Panc1 (cell line): ENCODE results near the gene KLK5. TPM values are rescaled to one million over a fixed set of nuclear protein-coding genes. Genes with fewer than 3 reads are reported as not detected.

Source experiments
- ATAC-seq: fragments of 200-7000 bp; cut with Tn5 transposase; 2 replicates; pipeline ENCODE4 v1.9.1; 2020; ENCODE audit warnings: mild to moderate bottlenecking, moderate library complexity
- BruUV-seq: library from RNA; stranded (reverse); fragments of 400-500 nt; replicated peaks from 2 replicates; lab custom pipeline; 2021; lab: Mats Ljungman, UMichigan
- CTCF ChIA-PET: fragments of 300-600 bp; sonication (Branson Sonifier 250); formaldehyde crosslinking; loops from one replicate; lab custom pipeline; 2022; ENCODE audit warnings: antibody characterized with exemption; lab: Charles Lee
- POLR2A ChIA-PET: fragments of 300-600 bp; sonication (Branson Sonifier 250); formaldehyde crosslinking; loops from one replicate; lab custom pipeline; 2022; ENCODE audit warnings: antibody characterized with exemption; lab: Charles Lee
- DNase-seq: peaks from one replicate; pipeline ENCODE4 v3.0.0-alpha.2; 2010; ENCODE audit warnings: low read depth, low spot score
- H3K27ac ChIP-seq: 2 replicates; pipeline ENCODE4 v1.5.1; 2011; ENCODE audit warnings: mild to moderate bottlenecking, low read length, inconsistent platforms
- H3K27me3 ChIP-seq: fragments of 200-500 bp; sonication (Bioruptor generic); 2 replicates; pipeline ENCODE4 v1.6.0; 2014; ENCODE audit warnings: low read length, inconsistent platforms; ENCODE audit not compliant: control insufficient read depth, insufficient read depth
- H3K36me3 ChIP-seq: fragments of 200-500 bp; sonication (Bioruptor generic); 2 replicates; pipeline ENCODE4 v1.5.1; 2014; ENCODE audit warnings: inconsistent platforms, mild to moderate bottlenecking, low read length, moderate library complexity; ENCODE audit not compliant: control insufficient read depth, insufficient read depth
- H3K4me1 ChIP-seq: 2 replicates; pipeline ENCODE4 v1.5.1; 2011; ENCODE audit warnings: inconsistent platforms, mild to moderate bottlenecking, low read length, moderate library complexity; ENCODE audit not compliant: control insufficient read depth, insufficient read depth
- H3K4me3 ChIP-seq, 2 experiments: 2 replicates each; pipeline ENCODE4 v1.5.1; 2011 to 2012; ENCODE audit warnings: low read depth in 2 of 2, low read length in 2 of 2, mild to moderate bottlenecking in 2 of 2, inconsistent platforms in 1 of 2, moderate library complexity in 1 of 2
- H3K9me3 ChIP-seq: fragments of 200-500 bp; sonication (Bioruptor generic); 2 replicates; pipeline ENCODE4 v1.5.1; 2014; ENCODE audit warnings: low read depth, mild to moderate bottlenecking, inconsistent platforms, low read length, moderate library complexity; ENCODE audit not compliant: control insufficient read depth, insufficient read depth
- POLR2AphosphoS5 ChIP-seq: IDR thresholded peaks from 2 replicates; pipeline ENCODE4 v1.6.1; 2012; ENCODE audit warnings: mild to moderate bottlenecking, low read depth, low read length, moderate library complexity
- SIN3A ChIP-seq: IDR thresholded peaks from 2 replicates; pipeline ENCODE4 v1.6.1; 2012; ENCODE audit warnings: low read depth, mild to moderate bottlenecking, low read length, moderate library complexity, borderline replicate concordance; ENCODE audit not compliant: insufficient read depth
- TCF7L2 ChIP-seq: IDR thresholded peaks from 2 replicates; pipeline ENCODE4 v1.6.1; 2011; ENCODE audit warnings: mild to moderate bottlenecking, low read depth, low read length, inconsistent platforms
- in situ Hi-C: cut with HindIII; loops from 2 replicates; pipeline ENCODE4 v1.10.0; 2016; ENCODE audit warnings: low sequenced_read_pairs, low pct_unique_long_range_greater_than_20kb
- intact Hi-C: fragments of 100-400 bp; cut with micrococcal nuclease; formaldehyde crosslinking; loops from one replicate; pipeline ENCODE4 v1.10.0; 2022; ENCODE audit not compliant: unreplicated experiment
- total RNA-seq: library from RNA; stranded (reverse); gene quantifications from one replicate; pipeline ENCODE4 v1.2.1, GENCODE V29; 2021; ENCODE audit not compliant: unreplicated experiment
- TF ChIP-seq, protein P1 (sequence below): fragments of 450-650 bp; IDR thresholded peaks from 2 replicates; pipeline ENCODE4 v1.5.1; 2017; ENCODE audit warnings: mild to moderate bottlenecking
- TF ChIP-seq, protein P2 (sequence below), 2 experiments: IDR thresholded peaks; 2 replicates each; pipeline ENCODE4 v1.6.1; 2011 to 2012; ENCODE audit warnings: low read depth in 2 of 2, control low read depth in 1 of 2, low read length in 1 of 2, mild to moderate bottlenecking in 1 of 2, moderate library complexity in 1 of 2; ENCODE audit not compliant: insufficient read depth in 1 of 2

KLK5 gene
- total RNA-seq, 1 experiment from 2014 or later: not detected

DNA sequence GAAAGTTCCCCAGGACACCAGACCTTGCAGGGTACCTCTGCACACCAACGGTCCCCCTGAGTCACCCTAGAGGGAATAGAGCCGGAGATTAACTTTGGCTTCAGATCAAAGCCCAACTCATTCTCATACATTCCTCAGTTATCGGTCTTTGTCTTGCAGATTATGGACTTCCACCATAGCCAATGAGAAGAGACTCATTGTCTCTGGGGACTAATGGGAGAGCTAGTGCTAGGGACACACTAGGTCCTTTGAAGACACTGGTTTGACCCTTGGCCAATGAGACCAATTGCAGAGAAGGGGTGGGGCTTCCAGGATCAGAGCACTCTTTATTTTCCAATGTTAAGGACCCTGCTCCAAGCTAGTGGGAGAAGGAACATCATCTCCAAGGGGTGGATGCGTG, 24.8 kb upstream of the KLK5 start:
- H3K4me1 ChIP-seq: no peaks in the 10 kb centered on the region
- H3K27ac ChIP-seq: no peak overlapping the region
- no peak for ATAC-seq
- no peak overlapping the region for H3K4me3 ChIP-seq
- H3K36me3 ChIP-seq: no peaks in the 10 kb centered on the region
- ChIA-PET CTCF (no interaction called here), POLR2A (no interaction called here)
- intact Hi-C loops: no loop called here
- TF ChIP-seq TCF7L2 (no peak), SIN3A (no peak), POLR2AphosphoS5 (no peak)
- TF ChIP-seq, protein P1, sequence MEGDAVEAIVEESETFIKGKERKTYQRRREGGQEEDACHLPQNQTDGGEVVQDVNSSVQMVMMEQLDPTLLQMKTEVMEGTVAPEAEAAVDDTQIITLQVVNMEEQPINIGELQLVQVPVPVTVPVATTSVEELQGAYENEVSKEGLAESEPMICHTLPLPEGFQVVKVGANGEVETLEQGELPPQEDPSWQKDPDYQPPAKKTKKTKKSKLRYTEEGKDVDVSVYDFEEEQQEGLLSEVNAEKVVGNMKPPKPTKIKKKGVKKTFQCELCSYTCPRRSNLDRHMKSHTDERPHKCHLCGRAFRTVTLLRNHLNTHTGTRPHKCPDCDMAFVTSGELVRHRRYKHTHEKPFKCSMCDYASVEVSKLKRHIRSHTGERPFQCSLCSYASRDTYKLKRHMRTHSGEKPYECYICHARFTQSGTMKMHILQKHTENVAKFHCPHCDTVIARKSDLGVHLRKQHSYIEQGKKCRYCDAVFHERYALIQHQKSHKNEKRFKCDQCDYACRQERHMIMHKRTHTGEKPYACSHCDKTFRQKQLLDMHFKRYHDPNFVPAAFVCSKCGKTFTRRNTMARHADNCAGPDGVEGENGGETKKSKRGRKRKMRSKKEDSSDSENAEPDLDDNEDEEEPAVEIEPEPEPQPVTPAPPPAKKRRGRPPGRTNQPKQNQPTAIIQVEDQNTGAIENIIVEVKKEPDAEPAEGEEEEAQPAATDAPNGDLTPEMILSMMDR: no peak
- TF ChIP-seq, protein P2, sequence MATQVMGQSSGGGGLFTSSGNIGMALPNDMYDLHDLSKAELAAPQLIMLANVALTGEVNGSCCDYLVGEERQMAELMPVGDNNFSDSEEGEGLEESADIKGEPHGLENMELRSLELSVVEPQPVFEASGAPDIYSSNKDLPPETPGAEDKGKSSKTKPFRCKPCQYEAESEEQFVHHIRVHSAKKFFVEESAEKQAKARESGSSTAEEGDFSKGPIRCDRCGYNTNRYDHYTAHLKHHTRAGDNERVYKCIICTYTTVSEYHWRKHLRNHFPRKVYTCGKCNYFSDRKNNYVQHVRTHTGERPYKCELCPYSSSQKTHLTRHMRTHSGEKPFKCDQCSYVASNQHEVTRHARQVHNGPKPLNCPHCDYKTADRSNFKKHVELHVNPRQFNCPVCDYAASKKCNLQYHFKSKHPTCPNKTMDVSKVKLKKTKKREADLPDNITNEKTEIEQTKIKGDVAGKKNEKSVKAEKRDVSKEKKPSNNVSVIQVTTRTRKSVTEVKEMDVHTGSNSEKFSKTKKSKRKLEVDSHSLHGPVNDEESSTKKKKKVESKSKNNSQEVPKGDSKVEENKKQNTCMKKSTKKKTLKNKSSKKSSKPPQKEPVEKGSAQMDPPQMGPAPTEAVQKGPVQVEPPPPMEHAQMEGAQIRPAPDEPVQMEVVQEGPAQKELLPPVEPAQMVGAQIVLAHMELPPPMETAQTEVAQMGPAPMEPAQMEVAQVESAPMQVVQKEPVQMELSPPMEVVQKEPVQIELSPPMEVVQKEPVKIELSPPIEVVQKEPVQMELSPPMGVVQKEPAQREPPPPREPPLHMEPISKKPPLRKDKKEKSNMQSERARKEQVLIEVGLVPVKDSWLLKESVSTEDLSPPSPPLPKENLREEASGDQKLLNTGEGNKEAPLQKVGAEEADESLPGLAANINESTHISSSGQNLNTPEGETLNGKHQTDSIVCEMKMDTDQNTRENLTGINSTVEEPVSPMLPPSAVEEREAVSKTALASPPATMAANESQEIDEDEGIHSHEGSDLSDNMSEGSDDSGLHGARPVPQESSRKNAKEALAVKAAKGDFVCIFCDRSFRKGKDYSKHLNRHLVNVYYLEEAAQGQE (IDR thresholded peaks at IDR 0.05; ENCODE audit: insufficient read depth in 1 of 2, low read depth in 2 of 2, low read length in 1 of 2): no peak
- H3K27me3 ChIP-seq: no peaks in the 10 kb centered on the region; the same call in 1 of the 2 replicates
- BruUV-seq: no TSS peak
- H3K9me3 ChIP-seq: no peaks in the 10 kb centered on the region
- in situ Hi-C loops: no loop called here
- no peak for DNase-seq

DNA sequence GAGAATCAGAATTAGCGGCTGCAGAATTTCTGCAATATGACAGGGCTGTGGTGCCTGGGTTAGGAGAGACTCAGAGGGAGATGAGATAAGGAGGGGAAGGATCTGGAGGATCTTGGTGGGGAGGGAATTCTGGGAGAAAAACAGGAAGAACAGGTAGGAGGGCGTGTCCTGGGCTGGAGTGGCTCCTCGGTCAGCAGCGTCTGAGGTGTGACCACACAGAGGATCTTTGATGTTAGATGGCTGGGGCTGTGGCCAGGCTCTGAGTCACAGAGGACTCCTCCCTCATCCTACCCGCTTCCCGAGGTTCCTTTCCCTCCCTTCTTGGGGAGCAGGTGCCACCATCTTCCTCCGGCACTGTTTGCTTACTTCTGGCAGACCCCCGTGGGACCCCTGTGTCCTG, 22.9 kb upstream of the KLK5 start:
- intact Hi-C loops (no loop called here), in situ Hi-C loops (no loop called here)
- no peaks in the 10 kb centered on the region; the same call in 1 of the 2 replicates for H3K27me3 ChIP-seq
- no TSS peak for BruUV-seq
- H3K4me1 ChIP-seq: no peaks in the 10 kb centered on the region
- DNase-seq (no peak), ATAC-seq (no peak)
- no peak overlapping the region for H3K4me3 ChIP-seq
- no peaks in the 10 kb centered on the region for H3K9me3 ChIP-seq
- H3K27ac ChIP-seq: no peak overlapping the region
- no peaks in the 10 kb centered on the region for H3K36me3 ChIP-seq
- ChIA-PET CTCF (no interaction called here), POLR2A (no interaction called here)
- TF ChIP-seq, protein P2 (IDR thresholded peaks at IDR 0.05; ENCODE audit: insufficient read depth in 1 of 2, low read depth in 2 of 2, low read length in 1 of 2): no peak
- TF ChIP-seq TCF7L2: no peak
- TF ChIP-seq SIN3A: no peak
- TF ChIP-seq POLR2AphosphoS5: no peak
- TF ChIP-seq, protein P1: no peak
